OCI-LY7 (cell line): ENCODE data around the gene PATJ.

Source experiments
- EZH2phosphoT487 ChIP-seq: fragments of 200-600 bp; sonication (generic); IDR thresholded peaks from 2 replicates; pipeline ENCODE4 v1.6.1; 2018; ENCODE audit warnings: low read depth, borderline replicate concordance, mild to moderate bottlenecking, mixed run types, antibody characterized with exemption, low read length, moderate library complexity, mixed read lengths
- TF ChIP-seq, protein P1 (sequence below): fragments of 200-600 bp; sonication (generic); conservative IDR thresholded peaks from 2 replicates; pipeline ENCODE4 v1.5.1; 2014; ENCODE audit warnings: mild to moderate bottlenecking, antibody characterized with exemption, low read length, moderate library complexity, mixed read lengths

DNA sequence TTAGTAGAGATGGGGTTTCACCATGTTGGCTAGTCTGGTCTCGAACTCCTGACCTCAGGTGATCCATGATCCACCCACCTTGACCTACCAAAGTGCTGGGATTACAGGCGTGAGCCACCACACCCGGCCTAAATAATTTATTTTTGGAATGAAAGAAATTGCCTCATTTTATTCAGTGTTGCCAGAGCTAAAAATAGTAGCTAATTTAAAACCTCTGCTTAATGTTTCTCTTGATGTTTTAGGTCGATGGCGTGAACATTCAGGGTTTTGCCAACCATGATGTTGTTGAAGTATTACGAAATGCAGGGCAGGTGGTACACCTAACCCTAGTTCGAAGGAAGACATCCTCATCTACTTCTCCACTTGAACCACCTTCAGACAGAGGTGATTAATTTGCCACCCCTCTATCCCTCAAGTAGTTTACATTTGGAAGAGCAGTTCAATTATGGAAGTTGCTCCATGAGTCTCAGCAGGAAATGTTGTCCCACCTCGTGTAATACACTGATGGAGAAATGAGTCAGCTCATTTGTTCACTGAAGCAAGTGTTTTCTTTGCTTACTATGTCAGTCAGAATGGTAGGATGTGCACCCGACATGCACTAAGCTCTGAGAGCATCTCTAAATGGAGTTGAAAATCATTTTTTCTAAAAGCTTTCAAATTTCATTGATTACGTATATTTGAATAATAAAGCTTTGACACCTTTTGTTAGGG is 54.9 kb downstream of the PATJ start:
- TF ChIP-seq, protein P1, sequence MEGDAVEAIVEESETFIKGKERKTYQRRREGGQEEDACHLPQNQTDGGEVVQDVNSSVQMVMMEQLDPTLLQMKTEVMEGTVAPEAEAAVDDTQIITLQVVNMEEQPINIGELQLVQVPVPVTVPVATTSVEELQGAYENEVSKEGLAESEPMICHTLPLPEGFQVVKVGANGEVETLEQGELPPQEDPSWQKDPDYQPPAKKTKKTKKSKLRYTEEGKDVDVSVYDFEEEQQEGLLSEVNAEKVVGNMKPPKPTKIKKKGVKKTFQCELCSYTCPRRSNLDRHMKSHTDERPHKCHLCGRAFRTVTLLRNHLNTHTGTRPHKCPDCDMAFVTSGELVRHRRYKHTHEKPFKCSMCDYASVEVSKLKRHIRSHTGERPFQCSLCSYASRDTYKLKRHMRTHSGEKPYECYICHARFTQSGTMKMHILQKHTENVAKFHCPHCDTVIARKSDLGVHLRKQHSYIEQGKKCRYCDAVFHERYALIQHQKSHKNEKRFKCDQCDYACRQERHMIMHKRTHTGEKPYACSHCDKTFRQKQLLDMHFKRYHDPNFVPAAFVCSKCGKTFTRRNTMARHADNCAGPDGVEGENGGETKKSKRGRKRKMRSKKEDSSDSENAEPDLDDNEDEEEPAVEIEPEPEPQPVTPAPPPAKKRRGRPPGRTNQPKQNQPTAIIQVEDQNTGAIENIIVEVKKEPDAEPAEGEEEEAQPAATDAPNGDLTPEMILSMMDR, result no peak
- TF ChIP-seq EZH2phosphoT487, result no peak
